ENCODE results near the gene CR2. TPM values are rescaled to one million over a fixed set of nuclear protein-coding genes. Genes with fewer than 3 reads are reported as not detected.

CR2 gene
- total RNA-seq, 2 donors from 2014 or later, result 0.05 to 0.35 TPM

GRCh38 chr1:207499573-207499972 is 45.4 kb downstream of the CR2 start:
- Histone ChIP-seq H3K4me3 (no peak overlapping the region), H3K9me3 (no peaks in the 10 kb centered on the region), H3K4me1 (no peaks in the 10 kb centered on the region), H3K27ac (no peak overlapping the region), H3K27me3 (peaks cover 9% of the 10 kb centered on the region), H3K9ac (ENCODE audit: low read depth in 2 of 2, low read length in 2 of 2) (no peak overlapping the region), H3K36me3 (no peaks in the 10 kb centered on the region)
- DNase-seq, result peak; percentile 58
- TF ChIP-seq CTCF (IDR thresholded peaks at IDR 0.05), result peak; percentile 58
- intact Hi-C loops (cut with DNase I), result loop anchor here (5.0 kb wide), 1 partner anchor 417 kb away; no protein-coding TSS in a partner anchor

- Histone ChIP-seq H3K4me1 (no peaks in the 10 kb centered on the region), H3K27ac (no peak overlapping the region), H3K4me3 (no peak overlapping the region), H3K36me3 (no peaks in the 10 kb centered on the region), H3K9ac (ENCODE audit: low read depth in 2 of 2, low read length in 2 of 2) (no peak overlapping the region), H3K9me3 (no peaks in the 10 kb centered on the region), H3K27me3 (peaks cover 9% of the 10 kb centered on the region)
- TF ChIP-seq CTCF (IDR thresholded peaks at IDR 0.05), result no peak
- intact Hi-C loops (cut with DNase I), result no loop called here
- DNase-seq, result no peak
Measured at GRCh38 chr1:207500306-207500705, 46.2 kb downstream of the CR2 start.

- Histone ChIP-seq H3K27me3 (peaks cover 9% of the 10 kb centered on the region), H3K9ac (ENCODE audit: low read depth in 2 of 2, low read length in 2 of 2) (no peak overlapping the region), H3K9me3 (no peaks in the 10 kb centered on the region), H3K4me1 (no peaks in the 10 kb centered on the region), H3K4me3 (no peak overlapping the region), H3K36me3 (no peaks in the 10 kb centered on the region), H3K27ac (no peak overlapping the region)
- DNase-seq, result no peak
- TF ChIP-seq CTCF (IDR thresholded peaks at IDR 0.05), result no peak
- intact Hi-C loops (cut with DNase I), result no loop called here
Measured at GRCh38 chr1:207501071-207501470, 46.9 kb downstream of the CR2 start.

GRCh38 chr1:207502726-207503125 is 48.6 kb downstream of the CR2 start:
- no peaks in the 10 kb centered on the region for H3K4me1 ChIP-seq
- H3K9ac ChIP-seq (ENCODE audit: low read depth in 2 of 2, low read length in 2 of 2), result no peak overlapping the region
- intact Hi-C loops (cut with DNase I), result no loop called here
- no peak for TF ChIP-seq CTCF (IDR thresholded peaks at IDR 0.05)
- H3K9me3 ChIP-seq, result no peaks in the 10 kb centered on the region
- H3K36me3 ChIP-seq, result no peaks in the 10 kb centered on the region
- H3K27ac ChIP-seq, result no peak overlapping the region
- DNase-seq, result no peak
- H3K4me3 ChIP-seq, result no peak overlapping the region
- peaks cover 6% of the 10 kb centered on the region for H3K27me3 ChIP-seq

- Histone ChIP-seq H3K36me3 (no peaks in the 10 kb centered on the region), H3K4me1 (no peaks in the 10 kb centered on the region), H3K27ac (no peak overlapping the region), H3K9me3 (no peaks in the 10 kb centered on the region), H3K4me3 (no peak overlapping the region), H3K9ac (ENCODE audit: low read depth in 2 of 2, low read length in 2 of 2) (no peak overlapping the region), H3K27me3 (no peaks in the 10 kb centered on the region)
- DNase-seq, result no peak
- intact Hi-C loops (cut with DNase I), result no loop called here
- TF ChIP-seq CTCF (IDR thresholded peaks at IDR 0.05), result no peak
Measured at GRCh38 chr1:207503950-207504349, 49.8 kb downstream of the CR2 start.

- Histone ChIP-seq H3K36me3 (no peaks in the 10 kb centered on the region), H3K27me3 (no peaks in the 10 kb centered on the region), H3K4me1 (no peaks in the 10 kb centered on the region), H3K9ac (ENCODE audit: low read depth in 2 of 2, low read length in 2 of 2) (no peak overlapping the region), H3K9me3 (no peaks in the 10 kb centered on the region), H3K27ac (no peak overlapping the region), H3K4me3 (no peak overlapping the region)
- intact Hi-C loops (cut with DNase I), result no loop called here
- DNase-seq, result no peak
- no peak for TF ChIP-seq CTCF (IDR thresholded peaks at IDR 0.05)
Measured at GRCh38 chr1:207504438-207504837, 50.3 kb downstream of the CR2 start.

All from colonic mucosa (tissue), 4 donors.